Hypothalamus (tissue), 51 donors: Measurements from ENCODE around the gene PLEKHM3.

Source experiments
- DNase-seq, 51 donors: peaks; one replicate each; lab custom pipeline; 2025; lab: John Stamatoyannopoulos, UW

PLEKHM3 gene

DNA sequence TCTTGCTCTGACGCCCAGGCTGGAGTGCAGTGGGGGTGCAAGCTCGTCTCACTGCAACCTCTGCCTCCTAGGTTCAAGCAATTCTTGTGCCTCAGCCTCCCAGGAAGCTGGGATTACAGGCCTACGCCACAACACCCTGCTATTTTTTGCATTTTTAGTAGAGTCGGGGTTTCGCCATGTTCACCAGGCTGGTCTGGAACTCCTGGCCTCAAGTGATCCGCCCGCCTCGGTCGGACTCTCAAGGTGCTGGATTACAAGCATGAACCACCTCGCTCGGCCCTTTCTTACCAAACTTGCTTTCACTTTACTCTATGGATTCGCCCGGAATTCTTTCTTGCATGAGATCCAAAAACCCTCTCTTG, 252.5 kb downstream of the PLEKHM3 start:
- no peak for DNase-seq

DNA sequence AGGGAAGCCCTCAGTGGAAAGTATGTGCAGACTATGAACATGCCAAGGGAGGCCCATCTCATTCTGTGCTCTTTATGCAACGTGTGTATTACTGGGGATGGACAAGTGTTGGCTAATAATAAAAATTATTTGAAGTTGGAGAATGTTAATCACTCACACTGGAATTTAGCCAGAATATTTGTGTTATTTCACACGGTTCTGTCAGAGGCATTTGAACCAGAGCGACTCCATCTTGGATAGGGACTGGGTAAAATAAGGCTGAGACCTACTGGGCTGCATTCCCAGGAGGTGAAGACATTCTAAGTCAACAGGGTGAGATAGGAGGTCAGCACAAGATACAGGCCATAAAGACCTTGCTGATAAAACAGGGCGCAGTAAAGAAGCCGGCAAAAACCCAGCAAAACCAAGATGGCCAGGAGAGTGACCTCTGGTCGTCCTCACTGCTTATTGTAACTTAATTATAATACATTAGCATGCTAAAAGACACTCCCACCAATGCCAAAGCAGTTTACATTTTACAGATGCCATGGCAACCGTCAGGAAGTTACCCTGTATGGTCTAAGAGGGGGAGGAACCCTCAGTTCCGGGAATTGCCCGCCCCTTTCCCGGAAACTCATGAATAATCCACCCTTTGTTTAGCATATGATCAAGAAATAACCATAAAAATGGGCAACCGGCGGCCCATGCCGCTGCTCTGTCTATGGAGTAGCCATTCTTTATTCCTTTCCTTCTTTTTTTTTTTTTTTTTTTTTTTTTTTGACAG, 253.1 kb downstream of the PLEKHM3 start:
- DNase-seq = peak in 2 of 51 donors; percentile 11 to 25

DNA sequence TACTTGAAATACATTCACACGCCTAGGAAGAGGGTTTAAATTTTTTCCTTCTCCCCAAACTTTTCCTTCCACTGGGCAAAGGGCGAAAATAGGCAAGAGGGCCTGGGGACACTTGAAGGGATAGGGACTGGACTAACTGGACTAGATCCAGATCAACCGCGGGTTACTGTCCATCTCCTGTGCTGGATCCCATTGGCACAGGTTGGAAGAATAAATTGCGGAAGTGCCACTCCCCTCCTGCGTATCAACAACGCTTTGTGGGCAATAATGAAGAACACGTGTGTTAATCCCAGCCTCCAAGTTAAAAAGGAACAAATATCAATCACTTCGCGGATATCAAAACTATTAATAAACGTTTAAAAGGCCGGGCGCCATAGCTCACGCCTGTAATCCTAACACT, 253.9 kb downstream of the PLEKHM3 start:
- DNase-seq = no peak
